Hematopoietic multipotent progenitor cell (in vitro differentiated cells): ENCODE measurements around the gene KRT83. TPM values are rescaled to one million over a fixed set of nuclear protein-coding genes. Genes with fewer than 3 reads are reported as not detected.

Experiments
- DNase-seq, 3 donors: peaks; one replicate each; pipeline ENCODE4 v3.0.0-alpha.2; 2011 to 2015; ENCODE audit warnings: low read depth in 2 of 3, low spot score in 2 of 3
- total RNA-seq: library from RNA; depleted of rRNA; stranded (reverse); fragments of >200 nt; gene quantifications from one replicate; pipeline ENCODE4 v1.2.3, GENCODE V29; 2012

The KRT83 gene
- total RNA-seq, 1 donor = not detected

DNA sequence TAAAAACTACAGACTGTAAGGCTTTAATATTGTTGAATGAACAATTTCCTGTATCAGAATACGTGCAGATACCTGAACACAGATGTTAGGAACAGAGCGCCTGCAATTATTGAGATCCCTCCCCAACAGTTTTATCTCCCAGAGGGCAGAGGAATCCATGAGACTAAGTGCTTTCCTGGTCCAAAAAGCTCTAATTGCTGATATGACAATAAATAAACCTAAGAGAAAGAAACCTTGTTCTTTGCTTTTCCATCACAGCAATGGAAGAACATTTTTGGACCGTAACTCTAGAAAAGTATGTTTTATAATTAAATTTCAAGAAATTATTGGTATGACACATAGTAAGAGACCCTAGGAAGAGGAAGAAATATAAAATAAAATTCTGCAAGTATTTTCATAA, 13.0 kb upstream of the KRT83 start:
- no peak for DNase-seq

DNA sequence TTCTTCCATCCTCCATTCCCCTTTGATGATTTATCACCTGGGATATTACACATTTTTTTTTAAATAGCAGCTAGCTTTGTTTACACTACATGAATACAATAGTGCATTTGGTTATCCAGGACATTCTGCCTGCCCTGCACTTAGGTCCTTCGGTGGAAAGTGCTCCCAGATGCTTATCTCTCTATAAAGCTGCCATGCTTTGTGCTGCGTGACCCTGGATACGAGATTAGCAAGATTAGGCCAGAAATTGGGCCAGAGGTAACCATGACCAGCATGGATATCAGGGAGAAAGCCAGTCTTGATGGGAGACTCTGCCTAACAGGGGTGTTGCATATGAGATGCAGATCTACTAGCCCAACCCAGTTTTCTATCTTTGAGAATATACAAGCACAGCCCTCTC, 12.1 kb upstream of the KRT83 start:
- DNase-seq = no peak

- DNase-seq = no peak
These were observed 11.2 kb upstream of the KRT83 start for GRCh38 chr12:52332381-52332780.

DNA sequence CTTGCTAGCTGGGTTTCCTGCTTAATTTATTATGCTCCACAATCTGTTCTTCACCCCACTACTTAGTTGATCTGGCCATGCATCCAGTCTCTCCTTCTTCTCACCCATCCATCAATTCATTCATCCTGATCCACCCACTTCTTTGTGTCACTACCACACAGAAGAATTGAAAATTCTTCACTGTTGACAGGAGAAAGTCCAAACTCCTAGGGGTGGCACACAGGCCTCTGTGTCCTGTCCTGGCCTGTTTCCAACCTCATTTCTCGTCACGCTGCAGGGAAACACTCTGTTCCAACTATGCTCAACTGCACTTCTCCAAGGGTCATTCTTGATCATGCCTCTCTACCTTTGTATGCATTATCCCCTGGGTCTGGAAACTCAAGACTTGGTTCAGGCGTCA, 10.6 kb upstream of the KRT83 start:
- DNase-seq = no peak

DNA sequence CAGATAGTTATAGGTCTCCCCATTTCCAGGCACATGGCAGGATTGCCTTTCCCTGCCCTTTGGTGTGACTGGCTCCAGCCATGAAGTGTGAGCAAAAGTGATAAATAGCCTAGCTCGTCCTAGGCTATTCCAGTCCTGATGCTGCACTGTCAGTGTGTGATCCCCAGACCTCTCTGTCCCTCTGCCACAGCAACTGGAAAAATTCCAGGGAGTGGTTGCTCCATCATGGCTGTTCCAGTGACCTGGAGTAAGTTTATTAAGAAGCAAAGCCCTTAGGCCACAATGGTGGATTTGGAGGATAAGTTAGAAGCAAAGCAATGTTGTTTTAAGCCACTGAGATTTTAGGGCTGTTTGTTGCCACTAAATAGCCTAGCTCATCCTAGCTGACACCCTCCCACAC, 9.8 kb upstream of the KRT83 start:
- DNase-seq = no peak

- DNase-seq = no peak
These were observed 6.8 kb upstream of the KRT83 start for GRCh38 chr12:52327830-52328500.

- peak; percentile 59 to 92 (median 89) for DNase-seq
These were observed 6.0 kb upstream of the KRT83 start for GRCh38 chr12:52327052-52327829.

GRCh38 chr12:52324153-52324444, 2.9 kb upstream of the KRT83 start:
- no peak for DNase-seq

- DNase-seq = no peak
These were observed 2.4 kb upstream of the KRT83 start for GRCh38 chr12:52323416-52324152.

- DNase-seq = no peak
These were observed 1.8 kb upstream of the KRT83 start for GRCh38 chr12:52323001-52323400.

DNA sequence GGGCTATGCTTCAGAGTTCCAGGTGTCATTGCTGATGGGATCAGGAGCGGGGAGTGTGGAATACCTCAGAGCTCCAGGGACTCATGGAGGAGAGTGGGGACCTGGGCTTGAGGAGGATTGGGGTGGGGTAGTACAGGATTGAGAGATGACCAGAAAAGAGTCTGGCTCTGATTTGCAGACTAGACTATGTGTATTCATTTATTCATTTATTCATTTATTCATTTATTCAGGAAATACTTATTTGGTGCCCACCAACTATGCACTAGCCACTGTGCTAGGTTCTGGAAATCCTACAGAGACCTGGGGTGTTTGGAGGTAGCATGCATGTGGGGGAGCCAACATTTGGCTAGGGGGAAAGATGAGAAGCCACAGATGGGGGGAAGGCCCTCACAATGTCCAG, 871 bp upstream of the KRT83 start:
- no peak for DNase-seq

DNA sequence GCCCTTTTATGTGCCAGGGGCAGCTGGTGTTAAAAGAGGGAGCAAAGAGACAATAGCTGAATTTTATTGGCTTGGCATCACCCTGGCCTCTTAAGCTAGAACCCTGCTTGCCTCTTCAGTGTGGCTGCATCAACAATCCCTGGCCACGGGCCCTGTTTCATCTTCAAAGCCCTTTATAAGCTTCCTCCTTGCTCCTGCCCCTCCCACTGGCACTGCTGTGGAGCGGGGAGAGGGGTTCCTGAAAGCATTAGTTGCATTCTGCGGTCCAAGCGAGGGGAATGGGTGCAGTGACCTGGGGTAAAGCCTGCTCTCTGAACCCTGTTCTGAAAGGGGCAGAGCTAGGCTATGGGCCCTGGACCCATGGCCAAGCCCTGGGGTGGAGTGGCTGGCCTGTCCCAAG, 220 bp upstream of the KRT83 start:
- DNase-seq = peak in 1 of 3 donors; percentile 42

DNA sequence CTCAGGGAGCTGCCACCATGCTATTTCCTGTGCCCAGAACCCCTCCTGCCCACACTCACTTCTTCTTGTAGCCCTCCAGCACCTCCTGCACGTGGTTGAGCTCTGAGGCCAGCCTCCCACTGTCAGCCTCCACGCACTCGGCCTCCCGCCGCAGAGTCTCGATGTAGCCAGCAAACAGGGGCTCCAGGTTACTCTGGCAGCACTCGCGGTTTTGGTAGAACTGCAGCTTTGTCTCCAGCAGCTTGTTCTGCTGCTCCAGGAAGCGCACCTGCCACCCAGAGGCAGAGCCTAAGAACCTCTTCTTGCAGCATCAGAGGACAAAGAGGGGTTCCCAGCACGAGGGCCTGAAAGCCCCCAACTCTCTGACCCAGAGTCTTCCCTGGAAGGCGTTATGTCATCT, 2.1 kb downstream of the KRT83 start:
- peak in 2 of 3 donors; percentile 20 to 40 for DNase-seq

DNA sequence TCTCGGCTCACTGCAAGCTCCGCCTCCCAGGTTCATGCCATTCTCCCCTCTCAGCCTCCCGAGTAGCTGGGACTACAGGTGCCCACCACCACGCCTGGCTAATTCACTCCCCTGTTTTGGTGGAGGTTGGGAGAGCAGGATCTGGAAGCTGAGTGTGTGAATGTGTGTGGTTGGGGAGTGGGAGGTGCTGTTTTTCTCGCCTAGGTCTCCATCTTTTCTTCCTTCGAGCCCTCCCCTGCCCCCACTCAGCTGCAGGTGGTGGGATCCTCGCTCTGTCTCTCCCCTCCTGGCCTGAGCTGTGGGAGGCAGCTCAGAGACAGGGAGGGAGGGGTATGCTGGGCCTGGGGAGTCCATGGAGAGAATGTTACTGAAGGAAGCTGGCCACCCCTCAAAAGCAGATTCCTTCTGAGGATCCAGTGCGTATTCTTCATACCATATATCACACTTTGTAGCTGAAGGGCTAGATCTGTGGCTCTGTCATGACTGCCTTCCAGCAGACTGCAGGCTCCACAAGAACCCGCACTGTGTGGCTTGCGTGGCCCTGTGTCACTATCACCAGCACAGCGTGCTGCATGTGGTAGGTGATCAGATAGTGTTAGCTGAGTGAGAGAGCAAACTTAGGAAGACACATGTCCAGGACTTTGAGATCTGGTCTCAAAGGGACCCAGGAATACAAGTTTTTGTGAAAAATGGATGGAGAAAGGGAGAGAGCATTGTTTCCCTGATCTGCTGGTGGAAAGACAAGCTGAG, 2.8 kb downstream of the KRT83 start:
- no peak for DNase-seq

DNA sequence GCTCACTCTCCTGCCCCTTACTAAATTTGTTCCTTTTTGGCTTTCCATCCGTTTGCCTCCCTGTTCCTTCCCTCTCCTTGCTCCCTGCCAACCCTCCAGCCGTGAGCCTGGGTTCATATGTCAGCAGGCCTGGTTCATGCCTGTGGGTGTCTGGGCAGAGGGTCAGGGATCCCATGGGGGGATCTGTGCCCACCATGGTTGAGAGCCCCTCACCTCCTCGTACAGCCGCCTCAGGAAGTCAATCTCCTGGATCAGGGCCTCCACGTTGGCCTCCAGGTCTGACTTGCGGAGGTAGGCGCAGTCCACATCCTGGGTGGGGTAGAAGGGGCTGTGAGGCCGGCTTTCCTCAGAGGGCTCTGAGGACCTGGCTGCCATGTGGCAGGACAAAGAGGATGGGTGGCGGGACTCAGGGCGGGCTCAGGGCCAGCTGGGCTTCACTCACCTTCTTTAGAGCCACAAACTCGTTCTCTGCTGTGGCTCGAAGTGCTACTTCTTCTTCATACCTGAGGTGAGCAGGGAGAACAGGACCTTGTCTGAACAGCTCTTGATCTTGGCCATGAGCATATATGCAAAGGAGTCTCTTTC, 3.6 kb downstream of the KRT83 start:
- no peak for DNase-seq

- no peak for DNase-seq
These were observed 4.5 kb downstream of the KRT83 start for GRCh38 chr12:52316701-52317100.

DNA sequence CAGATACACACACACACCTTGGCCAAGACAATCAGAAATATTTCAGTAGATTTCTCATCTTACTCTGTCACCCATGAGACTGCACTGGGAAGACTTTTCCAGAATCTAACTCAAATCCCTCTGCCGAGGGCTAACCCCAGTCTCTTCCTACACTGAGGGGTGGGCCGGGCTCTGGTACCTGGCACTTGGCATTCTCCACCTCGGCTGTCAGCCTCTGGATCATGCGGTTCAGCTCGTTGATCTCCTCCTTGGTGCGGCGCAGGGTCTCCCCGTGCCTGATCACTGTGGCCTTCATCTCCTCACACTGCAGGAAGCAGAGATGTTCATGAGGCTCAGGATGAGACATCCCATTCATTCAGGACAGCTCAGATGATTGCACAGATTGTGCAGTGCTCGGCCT, 4.9 kb downstream of the KRT83 start:
- DNase-seq = no peak

DNA sequence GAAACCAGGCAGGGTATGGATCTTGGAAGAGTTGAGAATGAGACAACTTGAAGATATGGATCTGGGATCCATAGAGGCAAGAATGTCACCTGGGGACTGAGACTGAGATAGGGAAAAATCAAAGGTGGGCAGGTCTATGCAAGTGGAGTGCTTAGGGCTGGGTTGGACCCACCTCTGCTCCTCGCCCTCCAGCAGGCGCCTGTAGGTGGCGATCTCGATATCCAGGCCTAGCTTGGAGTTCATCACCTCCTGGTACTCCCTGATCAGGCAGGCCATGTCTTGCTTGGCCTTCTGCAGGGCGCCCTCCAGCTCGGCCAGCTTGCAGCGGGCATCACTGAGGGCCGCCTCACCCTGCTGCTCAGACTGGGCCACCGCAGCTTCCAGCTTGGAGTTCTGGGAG, 5.5 kb downstream of the KRT83 start:
- peak in 2 of 3 donors; percentile 26 to 54 for DNase-seq

DNA sequence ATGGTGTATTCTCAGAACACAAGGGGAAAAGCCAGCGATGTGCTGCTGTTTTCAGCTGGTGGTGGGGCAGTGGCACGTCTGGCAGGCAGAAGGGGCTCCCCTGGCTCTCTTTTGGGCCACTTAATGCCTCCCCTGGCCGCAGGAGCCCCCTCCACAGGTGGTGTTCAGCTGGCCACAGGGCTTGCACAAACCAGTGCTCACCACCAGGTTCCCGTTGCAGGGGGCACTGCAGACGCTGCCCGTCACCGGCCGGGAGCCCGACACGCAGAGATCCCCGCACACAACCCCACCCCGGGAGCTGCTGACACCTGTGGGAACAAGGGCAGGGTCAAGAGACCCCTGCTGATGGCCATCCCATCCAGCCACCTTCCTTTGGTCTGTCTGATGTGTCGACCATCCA, 6.7 kb downstream of the KRT83 start:
- no peak for DNase-seq

DNA sequence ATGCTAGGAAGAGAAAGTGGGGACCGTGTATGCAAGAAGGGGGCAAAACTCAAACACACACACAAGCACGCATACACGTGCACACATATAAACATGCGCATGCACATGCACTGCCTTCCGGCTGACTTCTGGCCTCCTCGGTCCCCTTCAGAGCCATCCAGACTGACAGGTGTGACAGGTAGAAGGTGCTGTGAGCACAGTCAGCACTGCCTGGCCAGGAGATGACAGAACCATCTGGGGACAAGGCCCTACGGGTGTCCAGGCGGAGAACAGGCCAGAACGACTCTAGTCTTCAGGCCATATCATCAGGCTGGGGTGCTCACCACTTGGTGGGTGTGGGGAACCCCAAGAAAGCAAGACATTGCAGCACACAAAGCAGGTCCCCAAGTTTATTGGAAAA, 7.3 kb downstream of the KRT83 start:
- no peak for DNase-seq

DNA sequence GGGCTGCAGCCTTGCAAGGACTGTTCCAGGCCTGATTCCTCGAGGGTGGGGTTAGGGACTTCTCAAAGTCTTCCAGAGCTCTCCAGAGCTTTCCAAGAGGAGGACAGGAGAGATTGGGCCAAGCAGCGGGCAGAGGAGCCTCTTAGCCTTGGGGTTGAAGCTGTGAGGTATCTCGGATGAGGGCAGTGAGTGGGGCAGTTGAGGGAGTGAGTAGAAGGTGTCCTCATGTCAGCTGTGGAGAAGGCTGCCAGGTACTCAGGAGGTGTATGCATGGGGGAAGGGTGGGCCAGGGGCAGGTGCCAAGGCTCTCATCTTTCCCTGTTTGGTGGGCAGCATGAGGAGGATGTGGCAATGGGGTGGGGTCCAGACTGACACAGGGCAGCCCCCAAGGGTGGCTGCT, 7.7 kb downstream of the KRT83 start:
- DNase-seq = no peak
